ENCODE data around the gene WASF3.

DNA sequence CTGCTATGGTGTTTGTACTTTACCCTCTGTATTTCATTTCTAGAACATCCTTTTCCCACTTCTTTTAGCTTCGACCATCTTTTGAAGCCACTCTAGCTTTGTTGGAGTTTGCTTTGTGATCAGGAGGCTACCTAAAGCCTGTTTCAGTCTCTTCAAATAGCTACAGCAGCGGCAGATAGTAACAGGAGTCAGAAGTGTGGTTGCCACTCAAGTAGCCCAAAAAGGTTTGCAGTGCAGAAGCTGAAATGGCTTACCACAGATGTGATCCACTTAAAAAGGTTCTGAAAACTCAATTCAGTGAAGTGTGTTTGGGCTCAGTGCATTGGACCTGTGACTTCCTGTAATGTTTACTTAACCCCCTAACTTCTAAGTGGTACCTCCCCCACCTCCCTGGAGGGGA, 26.2 kb downstream of the WASF3 start:
- no peak for TF ChIP-seq POLR2A (IDR thresholded peaks at IDR 0.05)
- TF ChIP-seq, protein P1, sequence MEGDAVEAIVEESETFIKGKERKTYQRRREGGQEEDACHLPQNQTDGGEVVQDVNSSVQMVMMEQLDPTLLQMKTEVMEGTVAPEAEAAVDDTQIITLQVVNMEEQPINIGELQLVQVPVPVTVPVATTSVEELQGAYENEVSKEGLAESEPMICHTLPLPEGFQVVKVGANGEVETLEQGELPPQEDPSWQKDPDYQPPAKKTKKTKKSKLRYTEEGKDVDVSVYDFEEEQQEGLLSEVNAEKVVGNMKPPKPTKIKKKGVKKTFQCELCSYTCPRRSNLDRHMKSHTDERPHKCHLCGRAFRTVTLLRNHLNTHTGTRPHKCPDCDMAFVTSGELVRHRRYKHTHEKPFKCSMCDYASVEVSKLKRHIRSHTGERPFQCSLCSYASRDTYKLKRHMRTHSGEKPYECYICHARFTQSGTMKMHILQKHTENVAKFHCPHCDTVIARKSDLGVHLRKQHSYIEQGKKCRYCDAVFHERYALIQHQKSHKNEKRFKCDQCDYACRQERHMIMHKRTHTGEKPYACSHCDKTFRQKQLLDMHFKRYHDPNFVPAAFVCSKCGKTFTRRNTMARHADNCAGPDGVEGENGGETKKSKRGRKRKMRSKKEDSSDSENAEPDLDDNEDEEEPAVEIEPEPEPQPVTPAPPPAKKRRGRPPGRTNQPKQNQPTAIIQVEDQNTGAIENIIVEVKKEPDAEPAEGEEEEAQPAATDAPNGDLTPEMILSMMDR (IDR thresholded peaks at IDR 0.05 in 4 of 5, conservative IDR thresholded peaks at IDR 0.05 in 1 of 5): no peak

Measured in gastrocnemius medialis (tissue), 4 donors.